ENCODE data around the gene CNTN4. TPM values are rescaled to one million over a fixed set of nuclear protein-coding genes. Genes with fewer than 3 reads are reported as not detected.

The CNTN4 gene
- total RNA-seq, 8 experiments from 2014 or later, result 0.31 to 27.6 (median 15.8) TPM

DNA sequence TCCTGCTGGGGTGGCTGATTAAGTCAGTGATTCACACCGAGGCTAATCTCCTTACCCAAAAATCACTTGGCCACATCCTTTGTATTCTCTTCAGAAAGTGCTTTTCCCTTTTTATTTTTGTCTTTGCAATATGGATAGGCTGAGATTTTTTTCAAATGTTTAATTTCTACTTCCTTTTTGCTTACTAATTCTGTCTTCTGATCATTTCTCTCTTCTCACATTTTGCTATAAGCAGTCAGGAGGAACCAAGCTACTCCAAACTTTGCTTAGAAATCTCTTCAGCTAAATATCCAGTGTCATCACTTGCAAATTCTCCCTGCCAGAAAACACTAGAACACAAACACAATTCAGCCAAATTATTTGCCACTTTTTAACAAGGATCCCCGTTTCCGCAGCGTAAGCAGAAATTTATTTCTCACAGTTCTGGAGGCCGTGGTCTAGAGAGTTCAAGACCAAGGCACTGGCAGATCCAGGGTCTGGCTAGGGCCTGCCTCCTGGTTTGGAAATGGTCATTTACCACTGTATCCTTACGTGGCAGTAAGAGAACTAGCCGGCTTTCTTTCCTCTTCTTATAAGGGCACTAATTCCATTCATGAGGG lies 906.6 kb downstream of the CNTN4 start:
- H3K27ac ChIP-seq, result no peak overlapping the region
- H3K4me3 ChIP-seq, result no peak overlapping the region
- ATAC-seq (replicated peaks in 6 of 8), result no peak
- H3K4me1 ChIP-seq (replicated peaks in 1 of 2), result peaks cover 0 to 2% of the 10 kb centered on the region in 2 donors
- in situ Hi-C loops (cut with MboI; ENCODE audit: low pct_unique_long_range_greater_than_20kb in 2 of 9, low sequenced_read_pairs in 9 of 9, unreplicated experiment in 9 of 9), result loop anchor here in 1 of 9 experiments (25.0 kb wide), 1 partner anchor 1918 kb away; the partner anchor contains the start of gene CNTN6
- 0 to 96% (median 81%) methylated on average over 1 to 7 of the region's 7 CpGs for whole genome bisulfite sequencing, 10 experiments

GRCh38 chr3:3013317-3014052 lies 914.8 kb downstream of the CNTN4 start:
- in situ Hi-C loops (cut with MboI; ENCODE audit: low pct_unique_long_range_greater_than_20kb in 2 of 9, low sequenced_read_pairs in 9 of 9, unreplicated experiment in 9 of 9), result loop anchor here in 1 of 9 experiments (25.0 kb wide), 1 partner anchor 1926 kb away; the partner anchor contains the start of gene CNTN6
- peak in 4 of 8 experiments; percentile 20 to 57 (median 30) for ATAC-seq (replicated peaks in 6 of 8)
- 0 to 97% (median 63%) methylated on average over 1 to 4 of the region's 4 CpGs; no CpG with 5 or more reads in 2 of the 10 experiments for WGBS, 10 experiments

GRCh38 chr3:3015185-3016089 lies 916.8 kb downstream of the CNTN4 start:
- no peak overlapping the region for H3K27ac ChIP-seq
- H3K4me1 ChIP-seq (replicated peaks in 1 of 2), result peaks cover 6 to 15% of the 10 kb centered on the region in 2 donors
- H3K4me3 ChIP-seq, result no peak overlapping the region
- in situ Hi-C loops (cut with MboI; ENCODE audit: low pct_unique_long_range_greater_than_20kb in 2 of 9, low sequenced_read_pairs in 9 of 9, unreplicated experiment in 9 of 9), result loop anchor here in 1 of 9 experiments (25.0 kb wide), 1 partner anchor 1928 kb away; the partner anchor contains the start of gene CNTN6
- 0 to 47% (median 21%) methylated on average over 1 to 5 of the region's 5 CpGs for whole genome bisulfite sequencing, 10 experiments
- peak; percentile 58 to 98 (median 97) for ATAC-seq (replicated peaks in 6 of 8)

More at GRCh38 chr3:3013317-3014052, 914.8 kb downstream of the CNTN4 start:
- peaks cover 6 to 15% of the 10 kb centered on the region in 2 donors for H3K4me1 ChIP-seq (replicated peaks in 1 of 2)
- H3K27ac ChIP-seq, result no peak overlapping the region
- no peak overlapping the region for H3K4me3 ChIP-seq

DNA sequence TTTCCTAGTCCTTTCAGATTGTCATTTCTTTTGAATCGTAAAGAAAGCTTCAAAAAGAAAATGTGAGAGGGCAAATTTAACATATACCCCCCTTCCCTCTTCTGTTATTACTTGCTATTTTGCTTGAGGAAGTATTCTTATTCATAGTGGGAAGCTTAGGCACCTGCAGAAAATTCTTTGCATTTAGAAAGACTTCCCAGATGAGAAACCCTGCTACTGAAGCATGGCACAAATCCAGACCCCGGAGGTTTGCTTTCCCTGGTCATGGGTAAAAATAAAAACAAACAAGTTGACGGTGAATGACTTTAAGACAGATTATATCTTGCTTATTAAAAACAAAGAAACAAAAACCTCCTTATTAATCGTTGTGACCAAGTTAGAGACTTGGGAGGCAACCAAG lies 917.6 kb downstream of the CNTN4 start:
- no peak overlapping the region for H3K4me3 ChIP-seq
- in situ Hi-C loops (cut with MboI; ENCODE audit: low pct_unique_long_range_greater_than_20kb in 2 of 9, low sequenced_read_pairs in 9 of 9, unreplicated experiment in 9 of 9), result loop anchor here in 1 of 9 experiments (25.0 kb wide), 1 partner anchor 1929 kb away; the partner anchor contains the start of gene CNTN6
- 26 to 86% (median 53%) methylated on average over 1 to 4 of the region's 4 CpGs for WGBS, 10 experiments
- H3K4me1 ChIP-seq (replicated peaks in 1 of 2), result peaks cover 6 to 15% of the 10 kb centered on the region in 2 donors
- no peak for ATAC-seq (replicated peaks in 6 of 8)
- no peak overlapping the region for H3K27ac ChIP-seq

- WGBS, 10 experiments, result 0 to 68% (median 26%) methylated on average over 1 to 7 of the region's 7 CpGs; no CpG with 5 or more reads in 1 of the 10 experiments
- Histone ChIP-seq H3K27ac (no peak overlapping the region), H3K4me1 (replicated peaks in 1 of 2) (peaks cover 9 to 16% of the 10 kb centered on the region in 2 donors), H3K4me3 (no peak overlapping the region)
- ATAC-seq (replicated peaks in 6 of 8), result no peak
- in situ Hi-C loops (cut with MboI; ENCODE audit: low pct_unique_long_range_greater_than_20kb in 2 of 9, low sequenced_read_pairs in 9 of 9, unreplicated experiment in 9 of 9), result loop anchor here in 1 of 9 experiments (25.0 kb wide), 1 partner anchor 1933 kb away; the partner anchor contains the start of gene CNTN6
Observed at GRCh38 chr3:3020209-3020608, 921.5 kb downstream of the CNTN4 start.

GRCh38 chr3:3023111-3023745 lies 924.6 kb downstream of the CNTN4 start:
- 0 to 70% (median 22%) methylated on average over 1 to 7 of the region's 7 CpGs; no CpG with 5 or more reads in 1 of the 10 experiments for WGBS, 10 experiments
- Histone ChIP-seq H3K4me3 (no peak overlapping the region), H3K4me1 (replicated peaks in 1 of 2) (peaks cover 7 to 10% of the 10 kb centered on the region in 2 donors), H3K27ac (no peak overlapping the region)
- in situ Hi-C loops (cut with MboI; ENCODE audit: low pct_unique_long_range_greater_than_20kb in 2 of 9, low sequenced_read_pairs in 9 of 9, unreplicated experiment in 9 of 9), result loop anchor here in 1 of 9 experiments (25.0 kb wide), 1 partner anchor 1936 kb away; the partner anchor contains the start of gene CNTN6
- ATAC-seq (replicated peaks in 6 of 8), result peak in 5 of 8 experiments; percentile 68 to 100 (median 90)

DNA sequence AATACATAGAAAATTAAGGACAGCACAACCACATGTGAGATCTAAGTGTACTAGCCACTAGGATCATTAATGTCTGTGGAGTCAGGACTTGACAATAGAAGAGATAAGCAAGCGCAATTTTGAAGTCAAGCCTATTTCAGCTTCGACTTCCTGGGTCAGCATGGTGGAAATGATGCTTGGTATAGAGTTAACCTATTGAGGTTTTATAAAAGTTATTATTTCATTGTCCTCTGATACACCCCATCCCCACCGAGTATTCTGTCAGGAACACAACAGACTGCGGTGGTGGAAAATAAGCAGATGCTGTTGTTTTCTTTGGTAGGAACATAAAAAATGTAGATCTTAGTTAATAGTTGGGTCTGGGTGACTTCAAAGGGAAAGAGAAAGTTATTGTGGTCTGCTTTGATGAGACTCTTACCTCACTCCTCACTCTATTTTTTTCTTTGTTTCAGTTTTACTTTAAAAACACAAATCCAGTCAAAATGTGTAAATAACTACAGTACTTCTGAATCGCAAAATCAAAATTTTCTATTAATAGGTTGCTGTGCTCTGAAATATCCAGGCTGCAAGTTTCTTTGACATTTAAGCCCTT lies 929.4 kb downstream of the CNTN4 start:
- Histone ChIP-seq H3K4me3 (no peak overlapping the region), H3K27ac (no peak overlapping the region), H3K4me1 (replicated peaks in 1 of 2) (peaks cover 7 to 13% of the 10 kb centered on the region in 2 donors)
- in situ Hi-C loops (cut with MboI; ENCODE audit: low pct_unique_long_range_greater_than_20kb in 2 of 9, low sequenced_read_pairs in 9 of 9, unreplicated experiment in 9 of 9), result no loop called here
- ATAC-seq (replicated peaks in 6 of 8), result no peak
- 0 to 97% (median 74%) methylated on average over 1 to 5 of the region's 5 CpGs for WGBS, 10 experiments

- Histone ChIP-seq H3K4me1 (replicated peaks in 1 of 2) (peaks cover 0 to 7% of the 10 kb centered on the region in 2 donors), H3K27ac (no peak overlapping the region), H3K4me3 (no peak overlapping the region)
- 0 to 100% (median 84%) methylated on average over 1 to 4 of the region's 4 CpGs; no CpG with 5 or more reads in 1 of the 10 experiments for WGBS, 10 experiments
- no peak for ATAC-seq (replicated peaks in 6 of 8)
- in situ Hi-C loops (cut with MboI; ENCODE audit: low pct_unique_long_range_greater_than_20kb in 2 of 9, low sequenced_read_pairs in 9 of 9, unreplicated experiment in 9 of 9), result no loop called here
Observed at GRCh38 chr3:3031326-3031725, 932.7 kb downstream of the CNTN4 start.

DNA sequence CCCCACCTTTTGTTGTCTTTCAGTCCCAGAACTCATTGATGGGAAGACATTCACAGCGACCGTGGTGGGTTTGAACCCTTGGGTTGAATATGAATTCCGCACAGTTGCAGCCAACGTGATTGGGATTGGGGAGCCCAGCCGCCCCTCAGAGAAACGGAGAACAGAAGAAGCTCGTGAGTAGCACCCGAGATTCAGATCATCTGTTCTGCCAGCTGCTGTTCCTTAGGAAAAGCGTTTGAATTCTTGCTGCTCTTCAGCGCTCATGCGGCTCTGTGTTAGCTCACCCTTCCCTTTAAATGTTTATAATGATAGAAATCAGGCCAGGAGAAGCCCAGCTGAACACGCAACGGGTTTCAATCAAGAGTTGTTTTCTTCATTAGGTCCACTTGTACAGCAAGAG lies 938.5 kb downstream of the CNTN4 start:
- in situ Hi-C loops (cut with MboI; ENCODE audit: low pct_unique_long_range_greater_than_20kb in 2 of 9, low sequenced_read_pairs in 9 of 9, unreplicated experiment in 9 of 9), result no loop called here
- no peak for ATAC-seq (replicated peaks in 6 of 8)

GRCh38 chr3:3038201-3038991 lies 939.7 kb downstream of the CNTN4 start:
- ATAC-seq (replicated peaks in 6 of 8), result peak in 5 of 8 experiments; percentile 94 to 95 (median 94)
- H3K4me3 ChIP-seq, result peak overlapping the region in 1 of 5 donors; percentile 2
- in situ Hi-C loops (cut with MboI; ENCODE audit: low pct_unique_long_range_greater_than_20kb in 2 of 9, low sequenced_read_pairs in 9 of 9, unreplicated experiment in 9 of 9), result no loop called here
- 9 to 73% (median 59%) methylated on average over 3 to 25 of the region's 25 CpGs; no CpG with 5 or more reads in 2 of the 10 experiments for WGBS, 10 experiments
- H3K4me1 ChIP-seq (replicated peaks in 1 of 2), result peaks cover 27 to 29% of the 10 kb centered on the region in 2 donors
- H3K27ac ChIP-seq, result peak overlapping the region; percentile 40 to 48

More for the DNA sequence above, 938.5 kb downstream of the CNTN4 start:
- peaks cover 24 to 26% of the 10 kb centered on the region in 2 donors for H3K4me1 ChIP-seq (replicated peaks in 1 of 2)
- WGBS, 10 experiments, result 35 to 98% (median 90%) methylated on average over 3 to 13 of the region's 13 CpGs; no CpG with 5 or more reads in 2 of the 10 experiments
- no peak overlapping the region for H3K4me3 ChIP-seq
- no peak overlapping the region for H3K27ac ChIP-seq

DNA sequence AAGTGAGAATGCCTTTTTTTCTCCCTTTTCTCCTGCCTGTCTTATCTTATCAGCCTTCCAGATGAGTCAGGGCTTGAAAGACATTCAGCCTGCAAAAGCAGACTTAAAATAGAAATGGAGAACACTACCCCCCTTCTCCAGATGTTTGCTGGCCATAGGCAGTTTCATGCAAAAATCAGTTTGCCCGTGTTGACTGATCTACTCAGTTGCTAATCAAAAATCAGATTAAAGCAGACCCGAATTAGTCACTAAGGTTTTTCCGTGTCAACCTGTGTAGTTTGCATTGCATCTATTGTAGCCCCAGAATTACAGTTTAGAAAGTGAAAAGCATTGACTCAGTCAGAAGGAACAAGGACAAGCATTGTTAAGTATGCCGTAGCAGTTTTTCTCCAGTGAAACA lies 955.3 kb downstream of the CNTN4 start:
- 0 to 63% (median 27%) methylated on average over 1 to 3 of the region's 4 CpGs; no CpG with 5 or more reads in 1 of the 10 experiments for WGBS, 10 experiments
- H3K4me1 ChIP-seq (replicated peaks in 1 of 2), result peaks cover 0 to 11% of the 10 kb centered on the region in 2 donors
- peak in 4 of 8 experiments; percentile 32 to 51 (median 37) for ATAC-seq (replicated peaks in 6 of 8)
- H3K4me3 ChIP-seq, result no peak overlapping the region
- no peak overlapping the region for H3K27ac ChIP-seq
- in situ Hi-C loops (cut with MboI; ENCODE audit: low pct_unique_long_range_greater_than_20kb in 2 of 9, low sequenced_read_pairs in 9 of 9, unreplicated experiment in 9 of 9), result no loop called here
